ENCODE results near the gene SEPHS1.

- TF ChIP-seq ZNF274 (IDR thresholded peaks at IDR 0.05; ENCODE audit: low read depth, low read length) (no peak), SUZ12 (IDR thresholded peaks at IDR 0.05; ENCODE audit: extremely low read depth, insufficient read depth, insufficient read length) (no peak)
Measured at GRCh38 chr10:13388478-13389230, 40.6 kb upstream of the SEPHS1 start.
